ENCODE results near the gene IL17B. TPM values are rescaled to one million over a fixed set of nuclear protein-coding genes. Genes with fewer than 3 reads are reported as not detected.
A peak's percentile ranks its signal among the peaks of the same experiment; 100 is the strongest.

Gene IL17B, protein sequence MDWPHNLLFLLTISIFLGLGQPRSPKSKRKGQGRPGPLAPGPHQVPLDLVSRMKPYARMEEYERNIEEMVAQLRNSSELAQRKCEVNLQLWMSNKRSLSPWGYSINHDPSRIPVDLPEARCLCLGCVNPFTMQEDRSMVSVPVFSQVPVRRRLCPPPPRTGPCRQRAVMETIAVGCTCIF
- total RNA-seq, result under 1 TPM in 2 of 9 donors, not detected in 7; 0.35 to 0.42 TPM
- under 1 TPM in 1 of 2 donors, not detected in 1; 0.33 TPM for polyA plus RNA-seq
- long read RNA-seq, donor 1, result 0 reads
- long read RNA-seq, donor 2, result 0 reads
- long read RNA-seq, donor 3, result 0 reads

DNA sequence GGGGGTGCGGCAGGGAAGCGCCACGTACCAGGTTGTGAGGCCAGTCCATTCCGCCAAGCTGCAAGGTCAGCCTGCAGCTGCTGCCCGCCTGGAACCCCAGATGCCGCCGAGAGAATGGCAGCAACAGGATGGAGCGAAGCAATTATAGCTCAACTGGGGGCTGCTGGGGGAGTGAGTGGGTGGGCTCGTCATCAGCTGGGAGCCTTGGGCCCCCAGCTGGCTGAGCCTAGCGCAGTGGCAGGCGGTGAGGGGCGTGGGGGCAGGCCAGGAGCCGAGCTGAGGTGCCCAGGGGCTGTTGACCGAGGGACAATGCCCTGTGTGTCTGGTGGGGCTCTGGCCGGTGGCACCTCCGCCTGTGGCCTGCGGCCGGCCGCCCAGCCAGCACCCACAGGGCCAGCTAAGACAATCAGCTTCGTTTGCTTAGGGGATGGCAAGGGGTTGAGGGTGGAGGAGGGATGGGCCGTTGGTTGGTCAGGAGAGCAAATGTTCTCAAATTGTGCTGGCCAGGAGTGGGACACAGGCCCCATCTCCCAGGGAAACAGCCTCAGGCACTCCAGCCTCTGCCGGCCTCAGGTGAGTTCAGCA is at the start of gene IL17B:
TSS of gene IL17B (minus strand) at position 116 of the 585 bp plus-strand sequence. CDS start at position 49, 67 bp downstream.
- H3K27me3 ChIP-seq, result no peaks in the 10 kb centered on the region
- intact Hi-C loops (cut with DNase I), result loop anchor here in 1 of 10 donors (10.0 kb wide), 1 partner anchor 244 kb away; no protein-coding TSS in a partner anchor
- TF ChIP-seq, protein P1, sequence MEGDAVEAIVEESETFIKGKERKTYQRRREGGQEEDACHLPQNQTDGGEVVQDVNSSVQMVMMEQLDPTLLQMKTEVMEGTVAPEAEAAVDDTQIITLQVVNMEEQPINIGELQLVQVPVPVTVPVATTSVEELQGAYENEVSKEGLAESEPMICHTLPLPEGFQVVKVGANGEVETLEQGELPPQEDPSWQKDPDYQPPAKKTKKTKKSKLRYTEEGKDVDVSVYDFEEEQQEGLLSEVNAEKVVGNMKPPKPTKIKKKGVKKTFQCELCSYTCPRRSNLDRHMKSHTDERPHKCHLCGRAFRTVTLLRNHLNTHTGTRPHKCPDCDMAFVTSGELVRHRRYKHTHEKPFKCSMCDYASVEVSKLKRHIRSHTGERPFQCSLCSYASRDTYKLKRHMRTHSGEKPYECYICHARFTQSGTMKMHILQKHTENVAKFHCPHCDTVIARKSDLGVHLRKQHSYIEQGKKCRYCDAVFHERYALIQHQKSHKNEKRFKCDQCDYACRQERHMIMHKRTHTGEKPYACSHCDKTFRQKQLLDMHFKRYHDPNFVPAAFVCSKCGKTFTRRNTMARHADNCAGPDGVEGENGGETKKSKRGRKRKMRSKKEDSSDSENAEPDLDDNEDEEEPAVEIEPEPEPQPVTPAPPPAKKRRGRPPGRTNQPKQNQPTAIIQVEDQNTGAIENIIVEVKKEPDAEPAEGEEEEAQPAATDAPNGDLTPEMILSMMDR (IDR thresholded peaks at IDR 0.05), result no peak
- TF ChIP-seq POLR2A (IDR thresholded peaks at IDR 0.05), result no peak
- peaks cover 5 to 43% (median 25%) of the 10 kb centered on the region in 12 donors for H3K4me1 ChIP-seq
- ATAC-seq (no peak), DNase-seq (no peak)
- 84 to 92% (median 88%) methylated on average over 20 to 22 of the region's 22 CpGs for WGBS, 4 donors
- H3K27ac ChIP-seq, result peak within 1 kb of the TSS in 5 of 12 donors; percentile 80 to 98 (median 93)
- H3K9me3 ChIP-seq, result no peaks in the 10 kb centered on the region
- H3K36me3 ChIP-seq, result no peaks in the 10 kb centered on the region
- no peak within 1 kb of the TSS for H3K4me3 ChIP-seq

DNA sequence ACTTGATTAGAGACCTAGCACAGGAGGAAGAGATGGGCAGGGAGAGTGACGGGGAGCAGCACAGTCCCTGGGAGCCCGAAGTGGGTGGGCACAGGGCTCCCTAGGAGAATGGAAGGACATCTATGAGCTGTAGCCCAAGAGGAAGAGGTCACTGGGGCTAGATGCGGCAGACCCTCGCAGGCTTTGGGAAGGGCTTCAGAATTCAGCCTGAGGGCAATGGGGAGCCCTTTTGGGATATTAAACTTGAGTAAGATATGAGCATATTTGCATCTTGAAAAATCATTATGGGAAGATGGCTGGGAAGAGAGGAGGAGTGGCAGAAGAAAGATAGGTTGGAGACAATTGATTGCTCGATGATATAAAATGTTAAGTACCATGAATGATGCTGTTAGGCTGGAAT is 48.9 kb upstream of the IL17B start:
- peak overlapping the region in 4 of 12 donors; percentile 9 to 56 (median 38) for H3K4me3 ChIP-seq

DNA sequence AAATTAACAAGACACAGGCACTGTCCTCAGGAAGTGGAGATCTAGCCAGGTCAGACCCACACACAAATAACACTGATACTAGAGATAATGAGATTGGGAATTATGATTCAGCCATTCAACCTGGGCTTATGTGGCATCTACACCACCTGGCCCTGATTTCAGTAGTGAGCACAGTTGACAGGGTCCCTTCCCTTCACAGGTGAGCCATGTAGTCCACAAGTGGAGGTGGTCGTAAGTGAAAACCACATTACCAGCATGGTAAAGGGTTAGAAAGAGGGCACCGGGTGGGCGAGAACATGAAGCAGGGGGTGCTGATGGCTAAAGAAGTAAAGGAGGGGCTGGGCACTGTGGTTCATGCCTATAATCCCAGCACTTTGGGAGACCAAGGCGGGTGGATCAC is 48.3 kb upstream of the IL17B start:
- H3K36me3 ChIP-seq, result peaks cover 0 to 77% (median 34%) of the 10 kb centered on the region in 9 donors
- H3K27me3 ChIP-seq, result no peaks in the 10 kb centered on the region
- H3K4me3 ChIP-seq, result peak overlapping the region in 7 of 12 donors; percentile 8 to 56 (median 19)
- H3K4me1 ChIP-seq, result peaks cover 5 to 83% (median 52%) of the 10 kb centered on the region in 12 donors
- no peaks in the 10 kb centered on the region for H3K9me3 ChIP-seq
- 65 to 94% (median 91%) methylated on average over 4 of the region's 4 CpGs for WGBS, 4 donors
- peak overlapping the region in 11 of 12 donors; percentile 48 to 97 (median 92) for H3K27ac ChIP-seq
- TF ChIP-seq, protein P1 (IDR thresholded peaks at IDR 0.05), result no peak
- TF ChIP-seq POLR2A (IDR thresholded peaks at IDR 0.05), result no peak
- DNase-seq, result no peak
- intact Hi-C loops (cut with DNase I), result no loop called here
- ATAC-seq, result no peak

More for the DNA sequence above, 48.9 kb upstream of the IL17B start:
- Histone ChIP-seq H3K36me3 (peaks cover 0 to 77% (median 34%) of the 10 kb centered on the region in 9 donors), H3K9me3 (no peaks in the 10 kb centered on the region), H3K27me3 (no peaks in the 10 kb centered on the region), H3K27ac (peak overlapping the region in 9 of 12 donors; percentile 51 to 97 (median 93)), H3K4me1 (peaks cover 5 to 78% (median 46%) of the 10 kb centered on the region in 12 donors)
- intact Hi-C loops (cut with DNase I), result loop anchor here in 1 of 10 donors (2.0 kb wide), 1 partner anchor 45 kb away; no protein-coding TSS in a partner anchor
- no peak for DNase-seq
- no peak for ATAC-seq
- WGBS, 4 donors, result 56 to 69% (median 64%) methylated on average over 5 of the region's 5 CpGs
- TF ChIP-seq POLR2A (IDR thresholded peaks at IDR 0.05), result no peak
- TF ChIP-seq, protein P1 (IDR thresholded peaks at IDR 0.05), result no peak

DNA sequence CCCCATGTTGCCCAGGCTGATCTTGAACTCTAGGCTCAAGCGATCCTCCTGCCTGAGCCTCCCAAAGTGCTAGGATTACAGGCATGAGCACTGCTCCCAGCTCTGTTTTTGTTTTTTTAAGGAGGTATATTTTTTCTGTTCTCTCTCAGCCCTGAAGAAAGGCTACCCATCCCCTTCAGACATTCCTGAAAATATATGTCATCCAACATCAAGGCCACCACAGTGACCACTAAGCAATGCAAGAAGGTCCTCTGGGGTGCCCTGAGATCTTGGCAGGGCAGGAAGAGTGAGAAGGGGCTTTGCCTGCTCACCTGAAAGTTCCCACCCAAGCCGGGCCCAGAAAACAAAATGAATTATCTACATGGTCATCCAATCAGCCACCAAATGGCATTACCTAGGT is 47.8 kb upstream of the IL17B start:
- Histone ChIP-seq H3K4me3 (peak overlapping the region in 6 of 12 donors; percentile 8 to 56 (median 36)), H3K4me1 (peaks cover 5 to 87% (median 57%) of the 10 kb centered on the region in 12 donors), H3K9me3 (no peaks in the 10 kb centered on the region), H3K27ac (peak overlapping the region in 11 of 12 donors; percentile 48 to 98 (median 93)), H3K27me3 (no peaks in the 10 kb centered on the region), H3K36me3 (peaks cover 0 to 81% (median 34%) of the 10 kb centered on the region in 9 donors)
- 84 to 93% (median 90%) methylated on average over 2 of the region's 2 CpGs for WGBS, 4 donors
- ATAC-seq (no peak), DNase-seq (no peak)
- TF ChIP-seq, protein P1 (IDR thresholded peaks at IDR 0.05), result no peak
- TF ChIP-seq POLR2A (IDR thresholded peaks at IDR 0.05), result no peak
- intact Hi-C loops (cut with DNase I), result no loop called here

All from heart left ventricle (tissue), 16 donors.